OCI-LY7 (cell line): ENCODE data around the gene EFHD1. TPM values are rescaled to one million over a fixed set of nuclear protein-coding genes. Genes with fewer than 3 reads are reported as not detected.

Experiments
- BruUV-seq: library from RNA; stranded (reverse); fragments of 400-500 nt; replicated peaks from 2 replicates; lab custom pipeline; 2021; lab: Mats Ljungman, UMichigan
- CTCF ChIA-PET: fragments of 300-600 bp; sonication (Branson Sonifier 250); formaldehyde crosslinking; loops from one replicate; lab custom pipeline; 2022; ENCODE audit warnings: antibody characterized with exemption; ENCODE audit not compliant: unreplicated experiment; lab: Charles Lee
- POLR2A ChIA-PET: fragments of 300-600 bp; sonication (Branson Sonifier 250); formaldehyde crosslinking; loops from one replicate; lab custom pipeline; 2022; ENCODE audit warnings: antibody characterized with exemption; lab: Charles Lee
- DNase-seq: peaks from one replicate; pipeline ENCODE4 v3.0.0-alpha.2; 2015; ENCODE audit warnings: low spot score
- H2AFZ ChIP-seq: fragments of 200-600 bp; sonication (generic), shearing (Covaris generic); 2 replicates; pipeline ENCODE4 v1.6.1; 2014; ENCODE audit warnings: mild to moderate bottlenecking, antibody characterized with exemption, low read length, moderate library complexity
- H3K27ac ChIP-seq: fragments of 200-600 bp; sonication (generic); 2 replicates; pipeline ENCODE4 v1.5.1; 2014; ENCODE audit warnings: mixed run types, low read depth, mild to moderate bottlenecking, moderate library complexity, low read length, inconsistent platforms; ENCODE audit not compliant: poor library complexity, severe bottlenecking
- H3K36me3 ChIP-seq: fragments of 200-600 bp; sonication (generic); 2 replicates; pipeline ENCODE4 v1.6.1; 2014; ENCODE audit warnings: mild to moderate bottlenecking, antibody characterized with exemption, low read length, moderate library complexity, mixed read lengths; ENCODE audit not compliant: insufficient read depth
- H3K4me1 ChIP-seq: fragments of 200-600 bp; sonication (generic); 2 replicates; pipeline ENCODE4 v1.5.1; 2014; ENCODE audit warnings: mild to moderate bottlenecking, low read length; ENCODE audit not compliant: insufficient read depth, poor library complexity, severe bottlenecking
- H3K4me2 ChIP-seq: fragments of 200-600 bp; sonication (generic); 2 replicates; pipeline ENCODE4 v1.6.1; 2014; ENCODE audit warnings: mild to moderate bottlenecking, low read length
- H3K4me3 ChIP-seq: fragments of 200-600 bp; sonication (generic); 2 replicates; pipeline ENCODE4 v1.5.1; 2014; ENCODE audit warnings: mild to moderate bottlenecking, low read depth, low read length; ENCODE audit not compliant: poor library complexity, severe bottlenecking
- H3K79me2 ChIP-seq: fragments of 200-600 bp; sonication (generic); 2 replicates; pipeline ENCODE4 v1.6.1; 2016; ENCODE audit warnings: low read depth, mild to moderate bottlenecking, low read length, moderate library complexity, mixed read lengths; ENCODE audit not compliant: insufficient read depth
- H3K9me2 ChIP-seq: fragments of 200-600 bp; sonication (generic); 2 replicates; pipeline ENCODE4 v1.6.1; 2016; ENCODE audit warnings: mild to moderate bottlenecking, low read length, mixed read lengths; ENCODE audit not compliant: insufficient read depth
- H3K9me3 ChIP-seq: fragments of 200-600 bp; sonication (generic); 2 replicates; pipeline ENCODE4 v1.6.1; 2014; ENCODE audit warnings: mild to moderate bottlenecking, mixed run types, low read length, mixed read lengths
- H4K20me1 ChIP-seq: fragments of 200-600 bp; sonication (generic); 2 replicates; pipeline ENCODE4 v1.6.1; 2014; ENCODE audit warnings: mild to moderate bottlenecking, antibody characterized with exemption, low read length, moderate library complexity, mixed read lengths; ENCODE audit not compliant: insufficient read depth
- EZH2phosphoT487 ChIP-seq: fragments of 200-600 bp; sonication (generic); IDR thresholded peaks from 2 replicates; pipeline ENCODE4 v1.6.1; 2018; ENCODE audit warnings: low read depth, borderline replicate concordance, mild to moderate bottlenecking, mixed run types, antibody characterized with exemption, low read length, moderate library complexity, mixed read lengths
- intact Hi-C: fragments of 100-400 bp; cut with micrococcal nuclease; formaldehyde crosslinking; loops from one replicate; pipeline ENCODE4 v1.10.0; 2022; ENCODE audit not compliant: unreplicated experiment
- total RNA-seq, 2 experiments: library from RNA; depleted of rRNA in 1 of 2; stranded (reverse); fragments of >200 nt in 1 of 2; shearing (Covaris generic) in 1 of 2; gene quantifications; 2 replicates each; pipeline ENCODE4 v1.2.3, GENCODE V29; 2014 to 2022
- TF ChIP-seq, protein P1 (sequence below): fragments of 200-600 bp; sonication (generic); conservative IDR thresholded peaks from 2 replicates; pipeline ENCODE4 v1.5.1; 2014; ENCODE audit warnings: mild to moderate bottlenecking, antibody characterized with exemption, low read length, moderate library complexity, mixed read lengths

The EFHD1 gene
- total RNA-seq, 2 experiments from 2014 or later = not detected

DNA sequence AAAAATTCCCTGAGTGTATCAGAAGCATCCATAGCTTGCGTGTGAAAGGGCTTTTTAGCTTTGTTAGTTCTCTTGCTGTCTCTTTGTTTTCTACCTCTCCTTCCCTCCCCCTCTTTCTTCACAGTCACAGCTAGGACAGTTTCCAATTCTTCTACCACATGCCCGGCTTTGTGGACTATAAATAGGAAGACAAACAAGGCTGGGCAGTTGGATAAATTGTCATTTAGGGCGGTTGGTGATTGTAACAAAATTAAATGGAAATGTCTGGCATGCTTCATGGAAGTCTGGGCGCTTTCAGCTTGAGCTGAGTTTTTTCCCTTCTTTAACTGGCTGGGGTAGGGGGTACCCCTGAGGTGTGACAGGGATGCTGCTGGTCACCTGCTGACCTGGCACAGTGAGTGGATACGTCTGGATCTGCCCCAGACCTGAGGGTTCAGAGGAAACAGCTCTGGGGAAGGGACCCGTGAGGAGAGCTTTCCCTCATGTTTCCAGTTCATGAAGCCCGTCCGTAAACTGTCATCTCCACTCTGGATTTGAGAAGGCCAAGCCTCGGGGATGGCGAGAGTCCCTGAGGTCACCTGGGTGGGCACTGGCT is 34.7 kb downstream of the EFHD1 start:
- intact Hi-C loops = no loop called here

GRCh38 chr2:232668805-232669444 is 35.5 kb downstream of the EFHD1 start:
- no peak for TF ChIP-seq EZH2phosphoT487
- TF ChIP-seq, protein P1, sequence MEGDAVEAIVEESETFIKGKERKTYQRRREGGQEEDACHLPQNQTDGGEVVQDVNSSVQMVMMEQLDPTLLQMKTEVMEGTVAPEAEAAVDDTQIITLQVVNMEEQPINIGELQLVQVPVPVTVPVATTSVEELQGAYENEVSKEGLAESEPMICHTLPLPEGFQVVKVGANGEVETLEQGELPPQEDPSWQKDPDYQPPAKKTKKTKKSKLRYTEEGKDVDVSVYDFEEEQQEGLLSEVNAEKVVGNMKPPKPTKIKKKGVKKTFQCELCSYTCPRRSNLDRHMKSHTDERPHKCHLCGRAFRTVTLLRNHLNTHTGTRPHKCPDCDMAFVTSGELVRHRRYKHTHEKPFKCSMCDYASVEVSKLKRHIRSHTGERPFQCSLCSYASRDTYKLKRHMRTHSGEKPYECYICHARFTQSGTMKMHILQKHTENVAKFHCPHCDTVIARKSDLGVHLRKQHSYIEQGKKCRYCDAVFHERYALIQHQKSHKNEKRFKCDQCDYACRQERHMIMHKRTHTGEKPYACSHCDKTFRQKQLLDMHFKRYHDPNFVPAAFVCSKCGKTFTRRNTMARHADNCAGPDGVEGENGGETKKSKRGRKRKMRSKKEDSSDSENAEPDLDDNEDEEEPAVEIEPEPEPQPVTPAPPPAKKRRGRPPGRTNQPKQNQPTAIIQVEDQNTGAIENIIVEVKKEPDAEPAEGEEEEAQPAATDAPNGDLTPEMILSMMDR = peak; percentile 32; the same call in 1 of the 2 replicates
- Histone ChIP-seq H3K4me2 (no peak overlapping the region), H3K36me3 (no peaks in the 10 kb centered on the region), H2AFZ (no peak overlapping the region), H3K9me2 (no peaks in the 10 kb centered on the region), H3K79me2 (no peaks in the 10 kb centered on the region), H4K20me1 (no peaks in the 10 kb centered on the region), H3K4me1 (no peaks in the 10 kb centered on the region), H3K27ac (no peak overlapping the region), H3K4me3 (no peak overlapping the region), H3K9me3 (no peaks in the 10 kb centered on the region)
- ChIA-PET POLR2A (no interaction called here), CTCF (no interaction called here)
- no peak for DNase-seq
- BruUV-seq = no TSS peak
- intact Hi-C loops = no loop called here

More for the DNA sequence above, 34.7 kb downstream of the EFHD1 start:
- H3K9me2 ChIP-seq = no peaks in the 10 kb centered on the region
- DNase-seq = no peak
- H3K36me3 ChIP-seq = no peaks in the 10 kb centered on the region
- H3K9me3 ChIP-seq = no peaks in the 10 kb centered on the region
- H4K20me1 ChIP-seq = no peaks in the 10 kb centered on the region
- no peak overlapping the region for H3K4me2 ChIP-seq
- no peak overlapping the region for H2AFZ ChIP-seq
- no peaks in the 10 kb centered on the region for H3K4me1 ChIP-seq
- H3K27ac ChIP-seq = no peak overlapping the region
- no TSS peak for BruUV-seq
- no peak overlapping the region for H3K4me3 ChIP-seq
- no peaks in the 10 kb centered on the region for H3K79me2 ChIP-seq
- CTCF ChIA-PET = no interaction called here
- TF ChIP-seq EZH2phosphoT487 = no peak
- TF ChIP-seq, protein P1 = no peak
- POLR2A ChIA-PET = no interaction called here

DNA sequence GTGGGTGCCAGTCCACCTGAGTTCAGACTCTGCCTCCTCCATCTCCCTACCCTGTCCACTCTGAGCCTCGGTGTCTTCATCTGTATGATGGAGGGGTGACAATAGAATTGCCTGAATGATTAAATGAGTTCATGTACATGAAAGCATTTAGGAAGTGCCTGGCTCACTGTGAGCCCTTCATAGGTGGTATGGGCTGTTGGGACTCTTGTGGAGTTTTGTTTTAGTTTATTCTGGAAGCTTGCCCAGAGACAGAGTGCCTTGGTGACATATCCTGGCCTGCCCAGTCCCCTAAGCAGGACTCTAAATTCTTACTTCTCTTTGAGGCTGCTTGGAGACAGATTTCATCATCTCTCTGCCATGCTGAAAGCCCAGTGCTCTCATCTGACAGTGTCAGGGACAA is 39.2 kb downstream of the EFHD1 start:
- Histone ChIP-seq H3K79me2 (no peaks in the 10 kb centered on the region), H3K4me3 (no peak overlapping the region), H3K9me2 (no peaks in the 10 kb centered on the region), H3K4me1 (no peaks in the 10 kb centered on the region), H3K27ac (no peak overlapping the region), H3K36me3 (no peaks in the 10 kb centered on the region), H2AFZ (no peak overlapping the region), H3K9me3 (no peaks in the 10 kb centered on the region), H4K20me1 (no peaks in the 10 kb centered on the region), H3K4me2 (no peak overlapping the region)
- ChIA-PET POLR2A (interaction anchor here (1.1 kb wide), 1 partner anchor 16 kb away, joined by 4 read pairs; no protein-coding TSS in a partner anchor), CTCF (no interaction called here)
- no TSS peak for BruUV-seq
- no peak for DNase-seq
- intact Hi-C loops = no loop called here
- TF ChIP-seq EZH2phosphoT487 = no peak
- TF ChIP-seq, protein P1 = no peak
